HG03469 (cell line): ENCODE data around the gene ATP5F1A.
"Not testable (repeated sequence)": the region's sequence is repeated elsewhere in the genome, so short reads cannot be mapped to it uniquely, and the experiment has no call there.

Experiments
- ATAC-seq: cut with Tn5 transposase; IDR thresholded peaks from one replicate; pipeline ENCODE4 v1.9.1; 2021; ENCODE audit warnings: mild to moderate bottlenecking, moderate library complexity, moderate number of reproducible peaks; ENCODE audit not compliant: unreplicated experiment

The ATP5F1A gene

DNA sequence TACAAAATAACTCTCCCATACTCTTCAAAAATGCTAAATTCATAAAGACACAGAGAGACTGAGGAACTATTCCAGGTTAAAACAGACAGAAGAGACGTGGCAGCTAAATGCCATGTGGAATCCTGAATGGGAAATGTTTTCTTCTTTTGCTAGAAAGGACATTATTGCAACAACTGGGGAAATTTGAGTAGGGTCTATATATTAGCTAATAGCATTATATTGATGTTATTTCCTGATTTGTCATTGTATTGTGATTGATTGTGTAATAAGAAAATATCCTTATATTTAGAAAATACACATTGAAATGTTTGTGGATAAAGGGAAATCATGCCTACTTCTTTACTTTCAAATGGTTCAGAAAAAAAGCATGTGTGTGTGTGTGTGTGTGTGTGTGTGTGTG, 49.5 kb downstream of the ATP5F1A start:
- no peak for ATAC-seq

DNA sequence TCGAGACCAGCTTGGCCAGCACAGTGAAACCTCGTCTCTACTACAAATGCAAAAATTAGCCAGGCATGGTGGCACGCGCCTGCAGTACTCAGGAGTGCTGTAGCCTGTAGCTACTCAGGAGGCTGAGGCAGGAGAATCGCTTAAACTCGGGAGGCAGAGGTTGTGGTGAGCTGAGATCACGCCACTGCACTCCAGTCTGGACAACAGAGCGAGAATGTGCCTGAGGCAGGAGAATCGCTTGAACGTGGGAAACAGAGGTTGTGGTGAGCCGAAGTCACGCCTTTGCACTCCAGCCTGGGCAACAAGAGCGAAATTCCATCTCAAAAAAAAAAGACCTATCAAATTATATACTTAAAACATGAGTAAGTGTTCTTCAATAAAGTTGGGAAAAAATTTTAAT, 50.7 kb downstream of the ATP5F1A start:
- not testable (repeated sequence) for ATAC-seq

DNA sequence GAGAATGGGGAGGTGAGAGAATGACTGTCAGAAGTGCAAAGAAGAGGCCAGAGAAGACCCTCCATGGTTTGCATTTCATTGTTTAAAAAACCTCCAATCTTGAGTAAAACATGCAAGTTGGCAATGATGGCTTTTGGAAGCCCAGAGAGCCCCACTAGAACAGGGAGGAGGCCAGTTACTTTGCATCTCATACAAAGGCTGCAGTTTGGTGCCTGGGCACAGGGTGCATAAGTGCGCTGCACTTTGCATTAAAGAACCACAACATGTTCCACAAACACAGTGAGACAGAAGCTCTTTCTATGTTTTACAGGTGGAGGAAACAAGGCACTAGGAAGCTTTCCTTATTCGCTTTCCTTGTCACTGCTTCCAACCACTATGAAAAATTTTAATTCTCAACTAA, 51.4 kb downstream of the ATP5F1A start:
- no peak for ATAC-seq

DNA sequence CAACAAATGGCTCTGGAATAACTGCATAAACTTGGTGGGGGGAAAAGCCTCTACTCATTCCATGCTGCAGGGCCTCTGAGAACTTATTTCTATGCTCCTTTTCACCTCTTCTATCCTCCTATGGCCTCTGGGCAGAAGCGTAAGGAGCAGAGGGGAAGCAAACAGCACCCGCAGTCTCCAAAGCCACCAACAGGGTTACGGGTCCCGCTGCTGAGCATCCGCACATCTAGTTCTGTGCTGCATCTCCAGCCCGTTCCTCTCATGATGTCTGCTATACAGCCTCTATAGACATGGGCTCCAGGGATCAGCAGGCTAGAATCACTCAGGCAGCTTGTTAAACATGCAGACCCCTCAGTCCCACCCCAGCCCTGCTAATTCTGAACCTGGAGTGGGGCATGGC, 52.0 kb downstream of the ATP5F1A start:
- ATAC-seq, result no peak

DNA sequence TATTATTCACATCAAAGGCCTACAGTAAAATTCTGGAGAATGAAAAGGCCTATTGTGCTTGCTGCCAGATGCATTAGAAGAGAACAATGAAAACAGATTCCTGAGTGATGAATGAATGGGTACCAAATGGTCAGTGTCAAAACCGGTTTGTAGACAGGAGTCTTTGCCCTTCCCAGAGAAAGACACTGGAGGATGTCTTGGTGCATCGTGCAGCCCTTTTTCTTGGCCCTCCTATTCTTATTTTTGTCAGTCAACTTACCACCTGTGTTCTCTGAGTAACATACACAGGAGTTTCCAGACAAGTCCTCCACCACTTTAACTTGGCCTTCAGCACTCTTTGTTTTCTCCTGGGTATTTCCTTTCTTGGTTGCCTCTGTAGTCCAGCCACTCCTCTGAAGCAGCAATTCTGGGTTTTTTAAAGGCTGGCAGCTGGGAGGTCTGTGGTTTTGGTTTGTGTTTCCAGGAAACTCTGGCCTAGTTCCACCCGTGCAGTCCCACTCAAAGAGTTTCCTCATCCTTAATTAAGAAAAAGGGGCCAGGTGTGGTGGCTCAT, 55.4 kb downstream of the ATP5F1A start:
- no peak for ATAC-seq

DNA sequence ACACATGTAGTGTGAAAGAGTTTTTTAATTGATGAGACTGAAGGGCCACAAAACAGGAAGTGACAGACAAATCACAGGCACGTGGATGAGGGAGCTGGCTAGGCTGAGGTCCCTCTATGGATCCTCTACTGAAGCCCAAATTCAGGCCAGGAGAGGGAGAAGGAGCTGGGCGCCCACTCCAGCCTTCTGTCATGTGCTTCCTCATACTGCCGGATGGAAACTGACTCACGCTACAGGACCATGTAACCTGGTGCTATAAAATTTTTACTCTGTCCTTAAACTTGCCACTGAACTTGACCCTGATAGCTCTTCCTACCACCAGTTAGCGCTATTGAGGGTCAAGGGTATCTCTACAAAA, 57.4 kb downstream of the ATP5F1A start:
- ATAC-seq, result no peak

DNA sequence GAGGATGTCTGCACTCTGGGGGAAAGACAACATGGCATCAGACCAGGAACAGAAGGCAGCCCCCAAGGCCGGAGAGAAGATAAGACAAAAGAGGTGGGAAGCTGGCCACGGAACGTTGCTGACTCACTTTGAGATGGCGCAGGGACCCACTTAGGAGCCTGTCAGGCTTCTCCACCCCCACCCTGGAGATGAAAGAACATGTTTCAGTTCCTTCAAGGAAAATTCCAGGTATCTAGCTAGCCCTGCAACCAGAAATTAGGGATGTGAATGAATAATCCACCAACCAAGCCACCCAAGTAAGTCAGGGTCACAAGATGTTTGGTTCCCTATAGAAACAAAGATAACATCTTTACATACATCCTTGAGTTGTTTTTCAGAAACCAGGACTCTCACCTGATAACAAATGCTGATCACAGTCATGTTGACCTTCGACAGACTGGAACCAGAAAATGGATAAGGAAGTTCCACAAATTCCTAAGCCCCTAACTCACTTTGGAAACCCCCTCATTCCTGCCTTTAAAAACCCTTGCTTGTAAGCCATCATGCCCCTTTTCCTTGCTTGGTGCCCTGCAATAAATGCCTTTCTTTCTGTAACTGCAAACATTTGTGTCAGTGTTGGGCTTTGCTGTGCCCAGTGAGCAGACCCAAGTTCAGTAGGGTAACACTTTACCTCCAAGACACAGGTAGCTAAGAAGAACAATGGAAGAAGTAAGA, 57.9 kb downstream of the ATP5F1A start:
- no peak for ATAC-seq

DNA sequence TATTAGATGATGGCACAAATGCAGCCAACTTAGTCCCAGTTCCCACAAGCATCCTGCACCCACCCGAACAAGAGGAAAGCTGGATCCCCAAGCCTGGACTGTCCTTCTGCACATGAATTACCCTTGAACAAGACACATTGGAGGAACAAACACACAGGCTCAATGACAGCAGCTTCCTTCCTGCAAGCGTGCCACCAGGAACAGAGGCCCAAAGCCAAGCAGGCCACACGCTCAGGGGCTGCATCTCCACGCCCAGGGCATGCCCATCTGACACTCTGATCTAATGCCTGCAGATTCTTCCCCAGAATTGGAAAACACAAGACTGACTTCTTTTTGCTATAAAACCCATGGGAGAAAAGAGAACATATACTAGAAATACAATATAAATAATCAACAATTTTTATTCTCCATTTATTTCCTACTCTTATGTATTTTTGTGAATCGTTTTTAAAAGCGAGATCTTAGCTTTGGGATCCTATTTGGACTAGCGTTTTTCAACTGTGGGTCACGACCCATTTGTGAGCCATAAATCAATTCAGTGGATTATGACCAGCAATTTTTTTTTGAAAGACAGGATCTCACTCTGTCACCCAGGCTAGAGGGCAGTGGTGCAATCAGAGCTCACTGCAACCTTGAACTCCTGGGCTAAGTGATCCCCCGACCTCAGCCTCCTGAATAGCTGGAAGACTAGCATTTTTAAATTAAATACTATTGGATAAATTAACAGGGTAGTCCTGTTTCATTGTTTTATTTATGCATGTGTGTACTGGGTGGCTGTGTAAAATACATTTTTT, 60.4 kb downstream of the ATP5F1A start:
- no peak for ATAC-seq

DNA sequence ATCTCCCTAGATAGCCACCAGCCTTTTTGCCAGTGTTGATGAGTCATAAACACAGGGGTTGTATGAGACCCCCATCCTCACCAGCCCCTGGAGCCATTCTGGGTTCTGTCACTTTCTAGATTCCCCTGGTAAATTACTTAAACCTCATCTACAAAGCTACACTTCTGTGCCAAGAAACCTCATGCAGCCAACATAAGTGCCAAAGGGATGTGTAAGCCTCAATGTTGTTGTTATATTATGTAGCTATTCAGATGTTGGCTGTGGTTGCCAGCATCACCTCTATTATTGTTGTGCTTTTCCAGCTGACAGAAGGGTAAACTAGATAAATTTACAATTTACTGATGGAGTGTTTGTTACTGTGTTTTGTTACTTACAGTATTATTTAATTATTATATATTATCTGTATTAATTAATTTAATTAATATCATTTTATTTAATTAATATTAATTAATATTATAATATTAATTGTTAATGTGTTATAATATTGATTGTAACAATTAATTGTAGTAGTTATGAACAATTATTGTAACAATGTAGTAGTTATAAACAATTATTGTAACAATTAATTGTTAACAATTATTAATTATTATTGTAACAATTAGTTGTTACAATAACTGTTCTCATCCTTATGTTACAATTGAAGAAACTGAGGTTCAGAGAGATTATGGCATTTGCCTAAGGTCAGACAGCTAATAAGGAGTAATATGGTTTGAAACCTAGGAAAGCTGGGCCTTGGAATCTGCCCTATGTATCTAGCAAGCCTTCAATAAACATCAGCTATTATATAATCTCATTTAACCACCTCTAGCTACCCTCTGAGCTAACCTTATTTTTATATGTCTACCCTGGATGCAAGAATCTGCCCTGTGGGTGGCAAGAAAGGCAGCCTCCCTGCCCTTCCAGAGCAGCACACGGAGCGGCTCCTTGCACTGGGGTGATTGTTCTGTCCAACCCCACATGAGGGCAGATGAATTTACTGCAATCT, 62.1 kb downstream of the ATP5F1A start:
- ATAC-seq, result no peak

DNA sequence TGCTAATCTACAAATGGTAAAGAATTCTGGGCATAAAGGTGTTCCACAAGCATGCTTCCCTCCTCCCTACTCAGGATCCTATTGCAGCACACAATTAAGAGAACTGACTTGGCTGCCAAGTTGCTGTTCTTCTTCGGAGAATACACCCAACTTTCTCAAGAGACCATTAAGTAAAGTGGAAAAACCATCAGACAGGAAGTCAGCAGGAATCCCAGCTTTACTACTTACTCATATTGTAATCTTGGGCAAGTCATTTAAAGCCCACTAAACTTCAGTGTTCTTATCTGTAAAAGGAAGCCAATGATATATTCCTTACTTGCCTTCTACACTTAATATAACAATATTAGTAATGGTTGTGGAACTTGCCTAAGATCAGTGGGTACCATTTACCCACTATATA, 63.9 kb downstream of the ATP5F1A start:
- ATAC-seq, result no peak

DNA sequence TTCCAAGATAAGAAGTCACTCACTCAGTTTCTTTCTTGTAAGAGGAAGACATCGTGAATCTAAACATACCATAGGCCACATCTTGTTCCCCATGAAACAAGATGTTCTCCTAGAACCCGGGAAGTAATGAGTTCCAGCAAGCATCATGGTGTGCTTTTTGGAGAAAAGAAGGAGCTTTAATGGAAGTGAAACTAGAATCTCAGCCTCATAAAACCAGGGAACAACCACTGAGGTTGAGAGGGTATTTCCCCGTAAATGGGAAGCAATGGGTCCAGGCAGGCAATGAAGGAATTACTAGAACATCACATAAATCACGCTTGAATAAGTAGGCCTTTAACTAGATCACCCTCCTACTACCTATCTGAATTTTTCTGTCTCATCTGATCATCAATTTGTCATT, 66.4 kb downstream of the ATP5F1A start:
- no peak for ATAC-seq
